Tibial nerve (tissue), 3 donors: ENCODE measurements around the gene PFKFB2.

ENCODE experiments used
- POLR2A ChIP-seq, 2 donors: fragments of 450-650 bp; IDR thresholded peaks; one replicate each; pipeline ENCODE4 v1.6.1; 2017; ENCODE audit warnings: antibody characterized with exemption in 2 of 2, mild to moderate bottlenecking in 2 of 2, moderate library complexity in 2 of 2
- TF ChIP-seq, protein P1 (sequence below), 5 experiments: fragments of 200-600 bp in 3 of 5; fragments of 450-650 bp in 2 of 5; sonication (generic) in 3 of 5; IDR thresholded peaks; one replicate each; pipeline ENCODE4 v1.5.1; 2016 to 2019; ENCODE audit warnings: antibody characterized with exemption in 5 of 5, mild to moderate bottlenecking in 3 of 5, moderate library complexity in 2 of 5

DNA sequence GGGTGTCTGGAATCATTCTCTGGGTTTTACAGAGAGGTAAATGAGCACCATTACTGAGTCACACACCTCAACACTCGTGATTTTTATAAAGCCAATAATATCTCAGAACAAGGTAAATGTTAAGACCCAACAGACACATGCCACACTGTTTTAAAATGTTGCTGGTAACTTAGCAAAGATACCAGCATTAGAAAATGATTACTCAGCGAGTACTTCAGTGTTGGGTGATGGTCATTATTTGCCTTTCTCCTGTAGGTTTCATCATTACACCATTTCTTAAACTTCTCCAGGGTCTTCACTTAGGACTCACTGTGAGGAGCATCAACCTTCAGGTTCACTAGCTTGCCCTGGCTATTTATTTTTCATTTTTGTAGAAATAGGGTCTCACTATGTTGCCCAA is 28.7 kb downstream of the PFKFB2 start:
- TF ChIP-seq, protein P1, sequence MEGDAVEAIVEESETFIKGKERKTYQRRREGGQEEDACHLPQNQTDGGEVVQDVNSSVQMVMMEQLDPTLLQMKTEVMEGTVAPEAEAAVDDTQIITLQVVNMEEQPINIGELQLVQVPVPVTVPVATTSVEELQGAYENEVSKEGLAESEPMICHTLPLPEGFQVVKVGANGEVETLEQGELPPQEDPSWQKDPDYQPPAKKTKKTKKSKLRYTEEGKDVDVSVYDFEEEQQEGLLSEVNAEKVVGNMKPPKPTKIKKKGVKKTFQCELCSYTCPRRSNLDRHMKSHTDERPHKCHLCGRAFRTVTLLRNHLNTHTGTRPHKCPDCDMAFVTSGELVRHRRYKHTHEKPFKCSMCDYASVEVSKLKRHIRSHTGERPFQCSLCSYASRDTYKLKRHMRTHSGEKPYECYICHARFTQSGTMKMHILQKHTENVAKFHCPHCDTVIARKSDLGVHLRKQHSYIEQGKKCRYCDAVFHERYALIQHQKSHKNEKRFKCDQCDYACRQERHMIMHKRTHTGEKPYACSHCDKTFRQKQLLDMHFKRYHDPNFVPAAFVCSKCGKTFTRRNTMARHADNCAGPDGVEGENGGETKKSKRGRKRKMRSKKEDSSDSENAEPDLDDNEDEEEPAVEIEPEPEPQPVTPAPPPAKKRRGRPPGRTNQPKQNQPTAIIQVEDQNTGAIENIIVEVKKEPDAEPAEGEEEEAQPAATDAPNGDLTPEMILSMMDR (IDR thresholded peaks at IDR 0.05) = no peak
- no peak for TF ChIP-seq POLR2A (IDR thresholded peaks at IDR 0.05)
